ENCODE measurements around the gene DGLUCY. TPM values are rescaled to one million over a fixed set of nuclear protein-coding genes. Genes with fewer than 3 reads are reported as not detected.

The DGLUCY gene
- total and polyA plus RNA-seq, 2 of the 8 experiments (the other 6 are each of a cell fraction or from before 2014, with no cell fraction given) = 24.9 to 31.8 TPM

GRCh38 chr14:91154851-91155625 is 41.2 kb downstream of the DGLUCY start (continued):
- TF ChIP-seq RXRA (IDR thresholded peaks at IDR 0.05; ENCODE audit: insufficient read depth, low read depth, low read length) (no peak), MAX (IDR thresholded peaks at IDR 0.05) (no peak), CREB1 (IDR thresholded peaks at IDR 0.05) (no peak), SP2 (IDR thresholded peaks at IDR 0.05; ENCODE audit: low read length) (no peak), ASH2L (IDR thresholded peaks at IDR 0.05; ENCODE audit: low read length) (no peak), ATF3 (IDR thresholded peaks at IDR 0.05; ENCODE audit: insufficient read depth, low read depth, low read length) (no peak), MAFK (IDR thresholded peaks at IDR 0.05; ENCODE audit: low read depth, low read length) (no peak)
- TF ChIP-seq, protein P1, sequence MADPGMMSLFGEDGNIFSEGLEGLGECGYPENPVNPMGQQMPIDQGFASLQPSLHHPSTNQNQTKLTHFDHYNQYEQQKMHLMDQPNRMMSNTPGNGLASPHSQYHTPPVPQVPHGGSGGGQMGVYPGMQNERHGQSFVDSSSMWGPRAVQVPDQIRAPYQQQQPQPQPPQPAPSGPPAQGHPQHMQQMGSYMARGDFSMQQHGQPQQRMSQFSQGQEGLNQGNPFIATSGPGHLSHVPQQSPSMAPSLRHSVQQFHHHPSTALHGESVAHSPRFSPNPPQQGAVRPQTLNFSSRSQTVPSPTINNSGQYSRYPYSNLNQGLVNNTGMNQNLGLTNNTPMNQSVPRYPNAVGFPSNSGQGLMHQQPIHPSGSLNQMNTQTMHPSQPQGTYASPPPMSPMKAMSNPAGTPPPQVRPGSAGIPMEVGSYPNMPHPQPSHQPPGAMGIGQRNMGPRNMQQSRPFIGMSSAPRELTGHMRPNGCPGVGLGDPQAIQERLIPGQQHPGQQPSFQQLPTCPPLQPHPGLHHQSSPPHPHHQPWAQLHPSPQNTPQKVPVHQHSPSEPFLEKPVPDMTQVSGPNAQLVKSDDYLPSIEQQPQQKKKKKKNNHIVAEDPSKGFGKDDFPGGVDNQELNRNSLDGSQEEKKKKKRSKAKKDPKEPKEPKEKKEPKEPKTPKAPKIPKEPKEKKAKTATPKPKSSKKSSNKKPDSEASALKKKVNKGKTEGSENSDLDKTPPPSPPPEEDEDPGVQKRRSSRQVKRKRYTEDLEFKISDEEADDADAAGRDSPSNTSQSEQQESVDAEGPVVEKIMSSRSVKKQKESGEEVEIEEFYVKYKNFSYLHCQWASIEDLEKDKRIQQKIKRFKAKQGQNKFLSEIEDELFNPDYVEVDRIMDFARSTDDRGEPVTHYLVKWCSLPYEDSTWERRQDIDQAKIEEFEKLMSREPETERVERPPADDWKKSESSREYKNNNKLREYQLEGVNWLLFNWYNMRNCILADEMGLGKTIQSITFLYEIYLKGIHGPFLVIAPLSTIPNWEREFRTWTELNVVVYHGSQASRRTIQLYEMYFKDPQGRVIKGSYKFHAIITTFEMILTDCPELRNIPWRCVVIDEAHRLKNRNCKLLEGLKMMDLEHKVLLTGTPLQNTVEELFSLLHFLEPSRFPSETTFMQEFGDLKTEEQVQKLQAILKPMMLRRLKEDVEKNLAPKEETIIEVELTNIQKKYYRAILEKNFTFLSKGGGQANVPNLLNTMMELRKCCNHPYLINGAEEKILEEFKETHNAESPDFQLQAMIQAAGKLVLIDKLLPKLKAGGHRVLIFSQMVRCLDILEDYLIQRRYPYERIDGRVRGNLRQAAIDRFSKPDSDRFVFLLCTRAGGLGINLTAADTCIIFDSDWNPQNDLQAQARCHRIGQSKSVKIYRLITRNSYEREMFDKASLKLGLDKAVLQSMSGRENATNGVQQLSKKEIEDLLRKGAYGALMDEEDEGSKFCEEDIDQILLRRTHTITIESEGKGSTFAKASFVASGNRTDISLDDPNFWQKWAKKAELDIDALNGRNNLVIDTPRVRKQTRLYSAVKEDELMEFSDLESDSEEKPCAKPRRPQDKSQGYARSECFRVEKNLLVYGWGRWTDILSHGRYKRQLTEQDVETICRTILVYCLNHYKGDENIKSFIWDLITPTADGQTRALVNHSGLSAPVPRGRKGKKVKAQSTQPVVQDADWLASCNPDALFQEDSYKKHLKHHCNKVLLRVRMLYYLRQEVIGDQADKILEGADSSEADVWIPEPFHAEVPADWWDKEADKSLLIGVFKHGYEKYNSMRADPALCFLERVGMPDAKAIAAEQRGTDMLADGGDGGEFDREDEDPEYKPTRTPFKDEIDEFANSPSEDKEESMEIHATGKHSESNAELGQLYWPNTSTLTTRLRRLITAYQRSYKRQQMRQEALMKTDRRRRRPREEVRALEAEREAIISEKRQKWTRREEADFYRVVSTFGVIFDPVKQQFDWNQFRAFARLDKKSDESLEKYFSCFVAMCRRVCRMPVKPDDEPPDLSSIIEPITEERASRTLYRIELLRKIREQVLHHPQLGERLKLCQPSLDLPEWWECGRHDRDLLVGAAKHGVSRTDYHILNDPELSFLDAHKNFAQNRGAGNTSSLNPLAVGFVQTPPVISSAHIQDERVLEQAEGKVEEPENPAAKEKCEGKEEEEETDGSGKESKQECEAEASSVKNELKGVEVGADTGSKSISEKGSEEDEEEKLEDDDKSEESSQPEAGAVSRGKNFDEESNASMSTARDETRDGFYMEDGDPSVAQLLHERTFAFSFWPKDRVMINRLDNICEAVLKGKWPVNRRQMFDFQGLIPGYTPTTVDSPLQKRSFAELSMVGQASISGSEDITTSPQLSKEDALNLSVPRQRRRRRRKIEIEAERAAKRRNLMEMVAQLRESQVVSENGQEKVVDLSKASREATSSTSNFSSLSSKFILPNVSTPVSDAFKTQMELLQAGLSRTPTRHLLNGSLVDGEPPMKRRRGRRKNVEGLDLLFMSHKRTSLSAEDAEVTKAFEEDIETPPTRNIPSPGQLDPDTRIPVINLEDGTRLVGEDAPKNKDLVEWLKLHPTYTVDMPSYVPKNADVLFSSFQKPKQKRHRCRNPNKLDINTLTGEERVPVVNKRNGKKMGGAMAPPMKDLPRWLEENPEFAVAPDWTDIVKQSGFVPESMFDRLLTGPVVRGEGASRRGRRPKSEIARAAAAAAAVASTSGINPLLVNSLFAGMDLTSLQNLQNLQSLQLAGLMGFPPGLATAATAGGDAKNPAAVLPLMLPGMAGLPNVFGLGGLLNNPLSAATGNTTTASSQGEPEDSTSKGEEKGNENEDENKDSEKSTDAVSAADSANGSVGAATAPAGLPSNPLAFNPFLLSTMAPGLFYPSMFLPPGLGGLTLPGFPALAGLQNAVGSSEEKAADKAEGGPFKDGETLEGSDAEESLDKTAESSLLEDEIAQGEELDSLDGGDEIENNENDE (IDR thresholded peaks at IDR 0.05; ENCODE audit: insufficient replicate concordance, low read length) = no peak
